ENCODE data around the gene AMPH.
"Not testable (repeated sequence)": the region's sequence is repeated elsewhere in the genome, so short reads cannot be mapped to it uniquely, and the experiment has no call there.

Gene AMPH

GRCh38 chr7:38592737-38593288 lies 38.4 kb downstream of the AMPH start:
- TF ChIP-seq CTCF (IDR thresholded peaks at IDR 0.05; ENCODE audit: low read depth, low read length): no peak
- no peak for DNase-seq (ENCODE audit: low read depth in 2 of 2)
- no peak overlapping the region for H3K4me3 ChIP-seq (replicated peaks in 1 of 2; ENCODE audit: low read depth in 2 of 2, low read length in 2 of 2)

- H3K4me3 ChIP-seq (replicated peaks in 1 of 2; ENCODE audit: low read depth in 2 of 2, low read length in 2 of 2): no peak overlapping the region
- TF ChIP-seq CTCF (IDR thresholded peaks at IDR 0.05; ENCODE audit: low read depth, low read length): no peak
- DNase-seq (ENCODE audit: low read depth in 2 of 2): no peak
Measured at GRCh38 chr7:38585572-38586354, 45.4 kb downstream of the AMPH start.

DNA sequence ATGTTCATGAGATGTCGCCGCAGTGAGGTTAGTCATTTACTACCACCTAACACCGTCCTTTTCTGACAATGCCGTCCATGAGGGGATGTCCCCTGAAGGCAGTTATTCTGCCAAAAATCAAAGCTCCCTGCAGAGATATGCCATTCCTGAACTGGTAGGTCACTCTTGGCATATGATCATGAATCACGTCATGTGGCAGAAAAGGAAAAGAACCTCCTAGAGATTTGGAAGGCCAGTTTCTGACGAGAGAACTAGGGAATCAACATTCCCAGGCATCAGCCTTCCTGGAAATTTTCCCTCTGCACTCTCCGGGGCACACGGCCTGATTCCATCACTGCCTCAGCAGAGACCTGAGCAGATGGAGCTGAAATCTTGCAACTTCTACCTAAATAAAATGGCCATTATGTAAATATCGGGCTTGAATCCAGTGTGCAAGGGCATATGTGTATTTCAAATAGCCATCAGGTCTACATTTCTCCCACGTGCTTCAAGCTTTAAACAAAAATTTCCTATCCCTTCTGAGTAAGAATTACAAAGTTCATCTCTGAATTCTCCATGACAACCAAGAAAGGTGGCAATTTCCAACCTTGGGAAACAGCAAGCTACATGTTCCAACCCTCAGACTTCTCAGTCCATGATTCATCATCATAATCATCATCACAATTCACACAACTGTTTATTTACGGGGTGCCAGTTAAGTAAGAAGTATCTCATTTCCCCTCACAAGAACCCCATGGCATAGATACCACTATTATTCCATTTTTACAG lies 46.5 kb downstream of the AMPH start:
- DNase-seq (ENCODE audit: low read depth in 2 of 2): peak; percentile 55 to 64

DNA sequence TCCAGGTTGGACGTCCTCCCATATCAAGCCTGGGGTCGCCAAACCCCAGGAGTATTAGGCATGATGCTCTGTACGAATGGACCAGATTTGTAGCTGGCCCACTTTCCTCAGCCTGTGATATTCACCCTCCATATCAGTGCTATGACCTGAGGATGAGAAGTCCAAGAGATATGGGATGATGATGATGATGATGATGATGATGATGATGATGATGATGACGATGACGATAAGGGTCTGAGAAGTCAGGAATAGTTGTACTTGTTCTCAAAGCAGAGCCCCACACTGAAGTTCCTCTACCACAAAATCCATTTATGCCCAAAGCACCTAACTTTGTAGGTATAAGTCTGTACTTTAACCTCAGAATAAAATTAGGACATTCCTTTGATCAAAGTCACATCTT lies 50.7 kb downstream of the AMPH start:
- no peak for TF ChIP-seq CTCF (IDR thresholded peaks at IDR 0.05; ENCODE audit: low read depth, low read length)
- no peak for DNase-seq (ENCODE audit: low read depth in 2 of 2)
- H3K4me3 ChIP-seq (replicated peaks in 1 of 2; ENCODE audit: low read depth in 2 of 2, low read length in 2 of 2): no peak overlapping the region

More for the DNA sequence above, 46.5 kb downstream of the AMPH start:
- TF ChIP-seq CTCF (IDR thresholded peaks at IDR 0.05; ENCODE audit: low read depth, low read length): no peak
- H3K4me3 ChIP-seq (replicated peaks in 1 of 2; ENCODE audit: low read depth in 2 of 2, low read length in 2 of 2): no peak overlapping the region

- no peak overlapping the region for H3K4me3 ChIP-seq (replicated peaks in 1 of 2; ENCODE audit: low read depth in 2 of 2, low read length in 2 of 2)
- no peak for TF ChIP-seq CTCF (IDR thresholded peaks at IDR 0.05; ENCODE audit: low read depth, low read length)
- peak in 1 of 2 donors; percentile 23 for DNase-seq (ENCODE audit: low read depth in 2 of 2)
Measured at GRCh38 chr7:38574086-38574485, 57.1 kb downstream of the AMPH start.

DNA sequence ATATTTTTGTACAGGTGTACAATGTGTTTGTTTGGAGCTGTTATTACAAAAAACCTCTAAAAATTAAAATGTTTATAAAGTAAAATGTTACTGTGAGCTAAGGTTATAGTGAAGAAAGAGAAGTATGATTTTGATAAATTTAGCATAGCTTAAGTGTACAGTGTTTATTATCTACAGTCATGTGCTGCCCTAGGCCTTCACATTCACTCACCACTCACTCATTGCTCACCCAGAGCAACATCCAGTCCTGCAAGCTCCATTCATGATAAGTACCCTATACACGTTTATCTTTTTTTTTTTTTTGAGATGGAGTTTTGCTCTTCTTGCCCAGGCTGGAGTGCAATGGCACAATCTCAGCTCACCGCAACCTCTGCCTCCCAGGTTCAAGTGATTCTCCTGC lies 59.6 kb downstream of the AMPH start:
- not testable (repeated sequence) for H3K4me3 ChIP-seq (replicated peaks in 1 of 2; ENCODE audit: low read depth in 2 of 2, low read length in 2 of 2); DNase-seq (ENCODE audit: low read depth in 2 of 2)

GRCh38 chr7:38568497-38568896 lies 62.7 kb downstream of the AMPH start:
- no peak for DNase-seq (ENCODE audit: low read depth in 2 of 2)
- no peak overlapping the region for H3K4me3 ChIP-seq (replicated peaks in 1 of 2; ENCODE audit: low read depth in 2 of 2, low read length in 2 of 2)
- TF ChIP-seq CTCF (IDR thresholded peaks at IDR 0.05; ENCODE audit: low read depth, low read length): no peak
